HFFc6 (cell line): Measurements from ENCODE around the gene OR10A6. TPM values are rescaled to one million over a fixed set of nuclear protein-coding genes. Genes with fewer than 3 reads are reported as not detected.

Experiments used
- DNase-seq: peaks from one replicate; pipeline ENCODE4 v3.0.0-alpha.2; 2018
- H3K27ac Mint-ChIP-seq: 2 replicates; pipeline ENCODE4 v1.8.0; 2020; ENCODE audit warnings: mild to moderate bottlenecking, mixed read lengths
- H3K27me3 Mint-ChIP-seq: 2 replicates; pipeline ENCODE4 v1.8.0; 2021; ENCODE audit warnings: mild to moderate bottlenecking, moderate library complexity, mixed read lengths; ENCODE audit not compliant: insufficient read depth
- H3K36me3 Mint-ChIP-seq: 2 replicates; pipeline ENCODE4 v1.8.0; 2021; ENCODE audit warnings: low read depth, mixed read lengths
- H3K4me1 Mint-ChIP-seq: 2 replicates; pipeline ENCODE4 v1.8.0; 2020; ENCODE audit warnings: low read depth, mixed read lengths
- H3K4me3 Mint-ChIP-seq: 2 replicates; pipeline ENCODE4 v1.8.0; 2020; ENCODE audit warnings: mild to moderate bottlenecking, moderate library complexity, mixed read lengths
- H3K9me3 Mint-ChIP-seq: 2 replicates; pipeline ENCODE4 v1.8.0; 2020; ENCODE audit warnings: mild to moderate bottlenecking, mixed read lengths
- total RNA-seq, 6 experiments: library from RNA; stranded (reverse); fragmentation: NEBNext Ultra II Directional; extraction: Animal tissue kit (Norgen Biotek cat#: 25700); gene quantifications; 2 replicates in 1 of 6; 3 replicates in 5 of 6; pipeline ENCODE4 v1.2.3, GENCODE V29; 2021
- TF ChIP-seq, protein P1 (sequence below): fragments of 200-600 bp; sonication (generic); IDR thresholded peaks from 2 replicates; pipeline ENCODE4 v1.5.0; 2021; ENCODE audit warnings: antibody characterized with exemption, mild to moderate bottlenecking

Gene OR10A6
- total RNA-seq, 6 experiments from 2014 or later: 0.05 to 0.28 (median 0.14) TPM; not detected in 1

DNA sequence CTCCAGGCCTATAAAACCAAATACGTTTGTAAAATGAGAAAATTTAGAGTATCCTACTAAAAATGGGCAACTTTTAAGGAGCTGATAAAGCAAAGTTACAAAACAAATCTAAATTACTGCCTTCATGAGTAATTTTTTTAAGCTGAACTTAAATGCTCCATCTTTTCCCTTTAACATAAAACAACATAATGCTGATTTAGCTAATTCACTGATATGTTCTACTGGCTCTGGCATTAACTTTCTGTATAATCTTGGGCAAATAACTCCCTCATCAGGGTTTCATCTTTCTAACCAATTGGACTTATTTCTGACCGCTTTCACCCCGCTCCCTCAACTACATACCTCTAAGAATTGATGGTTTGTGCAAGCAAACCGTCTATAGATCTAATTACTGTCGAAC lies 10.1 kb upstream of the OR10A6 start:
- TF ChIP-seq, protein P1, sequence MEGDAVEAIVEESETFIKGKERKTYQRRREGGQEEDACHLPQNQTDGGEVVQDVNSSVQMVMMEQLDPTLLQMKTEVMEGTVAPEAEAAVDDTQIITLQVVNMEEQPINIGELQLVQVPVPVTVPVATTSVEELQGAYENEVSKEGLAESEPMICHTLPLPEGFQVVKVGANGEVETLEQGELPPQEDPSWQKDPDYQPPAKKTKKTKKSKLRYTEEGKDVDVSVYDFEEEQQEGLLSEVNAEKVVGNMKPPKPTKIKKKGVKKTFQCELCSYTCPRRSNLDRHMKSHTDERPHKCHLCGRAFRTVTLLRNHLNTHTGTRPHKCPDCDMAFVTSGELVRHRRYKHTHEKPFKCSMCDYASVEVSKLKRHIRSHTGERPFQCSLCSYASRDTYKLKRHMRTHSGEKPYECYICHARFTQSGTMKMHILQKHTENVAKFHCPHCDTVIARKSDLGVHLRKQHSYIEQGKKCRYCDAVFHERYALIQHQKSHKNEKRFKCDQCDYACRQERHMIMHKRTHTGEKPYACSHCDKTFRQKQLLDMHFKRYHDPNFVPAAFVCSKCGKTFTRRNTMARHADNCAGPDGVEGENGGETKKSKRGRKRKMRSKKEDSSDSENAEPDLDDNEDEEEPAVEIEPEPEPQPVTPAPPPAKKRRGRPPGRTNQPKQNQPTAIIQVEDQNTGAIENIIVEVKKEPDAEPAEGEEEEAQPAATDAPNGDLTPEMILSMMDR: no peak
- peaks cover 21% of the 10 kb centered on the region for H3K9me3 Mint-ChIP-seq
- peaks cover 19% of the 10 kb centered on the region for H3K36me3 Mint-ChIP-seq
- DNase-seq: no peak
- no peak overlapping the region for H3K27ac Mint-ChIP-seq
- no peaks in the 10 kb centered on the region; the same call in 1 of the 2 replicates for H3K27me3 Mint-ChIP-seq
- H3K4me1 Mint-ChIP-seq: no peaks in the 10 kb centered on the region
- no peak overlapping the region for H3K4me3 Mint-ChIP-seq

DNA sequence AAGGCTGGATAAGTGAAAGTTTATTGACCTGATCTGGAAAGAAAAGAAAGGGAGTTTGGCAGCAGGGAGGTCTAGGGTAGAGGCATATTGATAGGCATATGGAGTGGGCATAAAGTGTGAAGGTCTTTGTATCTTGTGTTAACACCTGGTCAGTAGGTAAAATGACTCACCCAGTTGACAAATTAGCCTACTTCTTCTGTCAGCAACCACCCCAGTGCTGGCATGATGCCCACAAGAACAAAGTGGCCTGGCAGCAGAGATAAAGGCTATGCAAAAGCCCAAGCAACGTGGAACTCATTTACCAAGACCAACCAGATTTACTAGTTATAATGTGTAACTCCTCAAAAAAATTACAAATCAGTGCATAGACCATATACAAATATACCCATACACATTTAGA lies 5.5 kb upstream of the OR10A6 start:
- Mint-ChIP-seq H3K4me3 (no peak overlapping the region), H3K27me3 (peaks cover 5% of the 10 kb centered on the region), H3K4me1 (no peaks in the 10 kb centered on the region), H3K27ac (no peak overlapping the region), H3K36me3 (no peaks in the 10 kb centered on the region), H3K9me3 (peaks cover 4% of the 10 kb centered on the region; the same call in 1 of the 2 replicates)
- TF ChIP-seq, protein P1: no peak
- DNase-seq: no peak

DNA sequence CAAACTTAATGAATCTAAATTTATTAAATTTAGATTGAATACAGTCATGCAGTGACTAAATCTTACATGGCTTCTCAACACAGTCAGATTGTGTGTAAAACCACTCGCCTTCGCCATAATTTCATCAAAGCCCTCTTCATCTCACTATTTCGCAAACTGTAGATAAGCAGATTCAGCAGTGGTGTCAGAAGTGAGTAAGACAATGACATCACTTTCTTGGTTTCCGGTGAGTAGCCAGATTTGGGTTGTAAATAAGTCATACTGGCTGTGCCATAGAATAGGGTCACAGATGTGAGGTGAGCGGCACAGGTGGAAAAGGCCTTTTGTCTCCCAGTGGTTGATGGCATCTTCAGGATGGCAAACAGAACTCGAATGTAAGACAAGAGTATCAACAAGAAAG lies 3.4 kb downstream of the OR10A6 start:
- Mint-ChIP-seq H3K4me1 (peaks cover 5% of the 10 kb centered on the region; the same call in 1 of the 2 replicates), H3K27me3 (no peaks in the 10 kb centered on the region; the same call in none of the 2 replicates), H3K9me3 (no peaks in the 10 kb centered on the region), H3K4me3 (no peak overlapping the region), H3K36me3 (peaks cover 6% of the 10 kb centered on the region; the same call in 1 of the 2 replicates), H3K27ac (no peak overlapping the region)
- TF ChIP-seq, protein P1: no peak
- no peak for DNase-seq

DNA sequence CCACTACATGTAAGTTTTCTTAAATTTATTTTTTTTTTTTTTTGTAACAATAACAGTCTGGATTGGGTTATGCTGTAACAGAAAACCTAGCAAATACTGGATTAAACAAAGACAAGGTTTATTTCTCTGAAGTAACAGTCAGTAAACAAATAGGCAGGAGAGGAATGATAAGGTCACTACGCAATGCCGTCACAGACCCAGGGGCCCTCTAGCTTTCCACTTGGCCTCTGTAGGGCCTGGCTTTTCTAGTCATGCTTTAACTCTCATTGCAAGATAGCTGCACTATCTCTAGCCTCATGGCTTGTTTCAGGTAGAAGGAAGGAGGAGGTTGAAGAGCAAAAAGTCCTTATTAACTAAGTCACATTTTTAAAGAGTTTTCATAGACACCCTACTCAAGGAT lies 6.5 kb downstream of the OR10A6 start:
- Mint-ChIP-seq H3K9me3 (no peaks in the 10 kb centered on the region), H3K27ac (no peak overlapping the region), H3K4me3 (no peak overlapping the region), H3K27me3 (no peaks in the 10 kb centered on the region; the same call in 1 of the 2 replicates), H3K36me3 (peaks cover 6% of the 10 kb centered on the region; the same call in 1 of the 2 replicates), H3K4me1 (peaks cover 5% of the 10 kb centered on the region; the same call in 1 of the 2 replicates)
- no peak for DNase-seq
- TF ChIP-seq, protein P1: no peak

DNA sequence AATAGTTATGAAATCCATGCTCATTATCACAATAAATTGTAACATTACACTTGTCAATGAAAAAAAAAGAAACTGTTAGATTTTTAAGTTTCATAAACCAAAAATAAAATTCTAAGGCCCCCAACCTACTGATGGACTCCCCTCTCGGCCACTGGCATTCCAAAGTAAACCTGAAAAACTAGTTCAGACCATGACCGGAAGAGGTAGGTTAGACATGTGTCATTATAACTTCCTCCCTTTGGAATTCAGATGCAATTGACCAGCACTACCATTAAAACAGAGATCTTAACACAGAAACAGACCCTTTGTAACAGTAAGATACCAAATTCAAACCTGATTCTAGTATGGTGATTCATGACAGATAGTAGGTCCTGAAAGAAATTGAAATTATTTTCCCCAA lies 12.9 kb downstream of the OR10A6 start:
- H3K9me3 Mint-ChIP-seq: no peaks in the 10 kb centered on the region
- TF ChIP-seq, protein P1: no peak
- H3K4me3 Mint-ChIP-seq: no peak overlapping the region
- peaks cover 3% of the 10 kb centered on the region; the same call in 1 of the 2 replicates for H3K36me3 Mint-ChIP-seq
- no peaks in the 10 kb centered on the region for H3K4me1 Mint-ChIP-seq
- H3K27me3 Mint-ChIP-seq: peaks cover 2% of the 10 kb centered on the region; the same call in 1 of the 2 replicates
- DNase-seq: no peak
- H3K27ac Mint-ChIP-seq: no peak overlapping the region
